Breast epithelium (tissue), 4 donors: ENCODE measurements around the gene FLAD1. TPM values are rescaled to one million over a fixed set of nuclear protein-coding genes. Genes with fewer than 3 reads are reported as not detected.

Source experiments
- DNase-seq, 2 donors: peaks; one replicate each; pipeline ENCODE4 v3.0.0-alpha.2; 2019; ENCODE audit warnings: low spot score in 2 of 2
- H3K27ac ChIP-seq, 2 donors: fragments of 200-600 bp; sonication (generic) in 1 of 2; one replicate each; pipeline ENCODE4 v1.5.1; 2016 to 2019; ENCODE audit warnings: mild to moderate bottlenecking in 1 of 2
- H3K27me3 ChIP-seq, 2 donors: fragments of 200-600 bp; sonication (generic) in 1 of 2; one replicate each; pipeline versions ENCODE4 v1.5.1 to v1.6.0; 2017 to 2019; ENCODE audit warnings: control low read depth in 1 of 2, mild to moderate bottlenecking in 1 of 2
- H3K36me3 ChIP-seq: fragments of 200-600 bp; one replicate; pipeline ENCODE4 v1.5.1; 2019
- H3K4me1 ChIP-seq, 2 donors: fragments of 200-600 bp; sonication (generic); one replicate each; pipeline ENCODE4 v1.5.1; 2016 to 2019; ENCODE audit warnings: control low read depth in 1 of 2
- H3K4me3 ChIP-seq, 3 donors: fragments of 200-600 bp; sonication (generic); 1 replicate in 2 of 3; 2 replicates in 1 of 3; pipeline ENCODE4 v1.5.1; 2016 to 2019; ENCODE audit warnings: mild to moderate bottlenecking in 3 of 3, moderate library complexity in 2 of 3
- H3K9me3 ChIP-seq, 2 donors: fragments of 200-600 bp; sonication (generic) in 1 of 2; one replicate each; pipeline ENCODE4 v1.5.1; 2016 to 2019; ENCODE audit warnings: control low read depth in 1 of 2
- POLR2A ChIP-seq: fragments of 450-650 bp; IDR thresholded peaks from one replicate; pipeline ENCODE4 v1.6.1; 2016; ENCODE audit warnings: antibody characterized with exemption, mild to moderate bottlenecking, moderate library complexity
- POLR2AphosphoS5 ChIP-seq, 3 donors: sonication (generic); formaldehyde crosslinking; IDR thresholded peaks; one replicate each; pipeline ENCODE4 v1.6.1; 2017; ENCODE audit warnings: antibody characterized with exemption in 3 of 3
- intact Hi-C: fragments of 100-400 bp; cut with DNase I; formaldehyde crosslinking; loops from one replicate; pipeline ENCODE4 v1.15.1; 2023; ENCODE audit warnings: low total_unique reads
- total RNA-seq, 3 donors: library from RNA; depleted of rRNA; stranded (reverse); fragments of >200 nt; gene quantifications; one replicate each; pipeline ENCODE4 v1.1.0, GENCODE V29; 2016
- TF ChIP-seq, protein P1 (sequence below), 3 donors: fragments of 450-650 bp; IDR thresholded peaks; one replicate each; pipeline ENCODE4 v1.5.1; 2016 to 2017; ENCODE audit warnings: antibody characterized with exemption in 3 of 3, mild to moderate bottlenecking in 3 of 3, moderate library complexity in 3 of 3

Gene FLAD1
- total RNA-seq, 3 donors from 2014 or later, result 27.0 to 42.7 (median 39.3) TPM

DNA sequence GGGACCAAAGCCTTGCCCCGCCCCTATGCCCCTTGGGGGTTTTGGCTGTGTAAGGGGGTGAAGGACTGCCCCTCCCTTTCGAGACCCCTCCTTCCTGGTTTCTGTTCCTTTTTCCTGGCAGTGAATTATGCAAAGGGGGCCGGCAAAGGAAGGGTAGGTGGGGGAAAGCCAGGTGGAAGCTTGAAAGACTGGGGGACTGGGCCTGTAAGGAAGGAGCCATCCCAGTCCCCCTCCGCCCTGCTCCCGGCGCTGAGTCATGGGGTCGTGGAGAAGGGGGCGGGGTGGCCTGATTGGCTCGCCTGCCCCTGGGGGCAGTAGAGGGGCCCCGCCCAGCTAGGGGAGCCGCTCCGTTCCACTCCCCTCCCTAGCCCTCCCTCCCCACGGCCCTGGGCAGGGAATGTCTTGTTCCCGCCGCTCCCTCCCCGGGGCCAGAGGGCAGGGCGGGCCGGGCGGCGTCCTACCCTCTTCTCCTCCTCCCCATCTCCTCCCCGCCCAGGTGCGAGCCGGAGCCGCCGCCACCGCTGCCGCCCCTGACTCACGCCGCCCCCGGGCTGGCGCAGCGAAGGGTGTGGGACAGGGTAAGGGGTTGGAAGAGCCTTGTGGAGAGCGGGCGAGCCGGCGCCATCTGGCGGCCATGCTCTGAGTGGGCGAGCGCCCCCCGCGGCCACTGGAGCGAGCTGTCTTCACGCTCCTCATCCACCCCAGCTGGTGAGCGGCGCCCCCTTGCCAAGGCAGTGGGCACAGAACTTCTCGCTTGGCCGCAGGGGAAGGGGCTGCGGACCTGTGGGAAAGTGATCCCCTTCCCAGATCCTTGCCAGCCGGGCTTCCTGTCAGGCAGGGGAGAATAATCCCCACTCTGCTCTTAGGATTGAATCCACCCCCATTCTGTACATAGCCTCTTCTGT, 34.1 kb downstream of the FLAD1 start:
- Histone ChIP-seq H3K9me3 (no peaks in the 10 kb centered on the region), H3K27me3 (no peaks in the 10 kb centered on the region), H3K4me1 (peaks cover 0 to 11% of the 10 kb centered on the region in 2 donors), H3K36me3 (no peaks in the 10 kb centered on the region), H3K4me3 (peak overlapping the region; percentile 44 to 59 (median 47)), H3K27ac (peak overlapping the region; percentile 91 to 92)
- DNase-seq, result peak; percentile 95 to 97
- TF ChIP-seq POLR2A (no peak), POLR2AphosphoS5 (IDR thresholded peaks at IDR 0.05) (peak; percentile 82 to 97 (median 95))
- TF ChIP-seq, protein P1, sequence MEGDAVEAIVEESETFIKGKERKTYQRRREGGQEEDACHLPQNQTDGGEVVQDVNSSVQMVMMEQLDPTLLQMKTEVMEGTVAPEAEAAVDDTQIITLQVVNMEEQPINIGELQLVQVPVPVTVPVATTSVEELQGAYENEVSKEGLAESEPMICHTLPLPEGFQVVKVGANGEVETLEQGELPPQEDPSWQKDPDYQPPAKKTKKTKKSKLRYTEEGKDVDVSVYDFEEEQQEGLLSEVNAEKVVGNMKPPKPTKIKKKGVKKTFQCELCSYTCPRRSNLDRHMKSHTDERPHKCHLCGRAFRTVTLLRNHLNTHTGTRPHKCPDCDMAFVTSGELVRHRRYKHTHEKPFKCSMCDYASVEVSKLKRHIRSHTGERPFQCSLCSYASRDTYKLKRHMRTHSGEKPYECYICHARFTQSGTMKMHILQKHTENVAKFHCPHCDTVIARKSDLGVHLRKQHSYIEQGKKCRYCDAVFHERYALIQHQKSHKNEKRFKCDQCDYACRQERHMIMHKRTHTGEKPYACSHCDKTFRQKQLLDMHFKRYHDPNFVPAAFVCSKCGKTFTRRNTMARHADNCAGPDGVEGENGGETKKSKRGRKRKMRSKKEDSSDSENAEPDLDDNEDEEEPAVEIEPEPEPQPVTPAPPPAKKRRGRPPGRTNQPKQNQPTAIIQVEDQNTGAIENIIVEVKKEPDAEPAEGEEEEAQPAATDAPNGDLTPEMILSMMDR (IDR thresholded peaks at IDR 0.05), result peak; percentile 96 to 100 (median 99)
- intact Hi-C loops, result loop anchor here (5.0 kb wide), 1 partner anchor 35 kb away; the partner anchor contains the start of gene ADAM15

DNA sequence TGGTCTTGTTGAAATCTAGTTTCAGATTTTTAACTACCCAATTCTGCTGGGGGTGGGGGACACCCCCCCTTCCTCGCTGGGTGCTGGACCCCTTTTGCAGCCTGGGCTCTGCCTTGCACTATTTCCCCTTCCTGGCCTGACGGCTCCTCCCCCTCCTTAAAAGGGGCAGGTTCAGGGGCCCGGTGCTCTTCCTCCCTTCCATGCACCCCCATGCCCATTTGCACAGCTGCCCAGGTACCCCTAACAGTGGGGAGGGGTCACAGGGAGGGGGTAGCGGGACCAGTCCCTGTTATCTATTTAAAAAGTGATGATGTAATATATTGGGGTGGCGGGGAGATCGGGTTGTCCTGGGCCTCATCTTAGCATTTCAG, 34.8 kb downstream of the FLAD1 start:
- H3K36me3 ChIP-seq, result no peaks in the 10 kb centered on the region
- peak overlapping the region; percentile 91 to 92 for H3K27ac ChIP-seq
- no peaks in the 10 kb centered on the region for H3K9me3 ChIP-seq
- DNase-seq, result no peak
- H3K27me3 ChIP-seq, result no peaks in the 10 kb centered on the region
- H3K4me3 ChIP-seq, result peak overlapping the region; percentile 44 to 59 (median 47)
- peaks cover 3 to 9% of the 10 kb centered on the region in 2 donors for H3K4me1 ChIP-seq
- intact Hi-C loops, result loop anchor here (5.0 kb wide), 1 partner anchor 34 kb away; the partner anchor contains the start of gene ADAM15
- TF ChIP-seq POLR2AphosphoS5 (IDR thresholded peaks at IDR 0.05) (no peak), POLR2A (no peak)
- TF ChIP-seq, protein P1 (IDR thresholded peaks at IDR 0.05), result no peak

DNA sequence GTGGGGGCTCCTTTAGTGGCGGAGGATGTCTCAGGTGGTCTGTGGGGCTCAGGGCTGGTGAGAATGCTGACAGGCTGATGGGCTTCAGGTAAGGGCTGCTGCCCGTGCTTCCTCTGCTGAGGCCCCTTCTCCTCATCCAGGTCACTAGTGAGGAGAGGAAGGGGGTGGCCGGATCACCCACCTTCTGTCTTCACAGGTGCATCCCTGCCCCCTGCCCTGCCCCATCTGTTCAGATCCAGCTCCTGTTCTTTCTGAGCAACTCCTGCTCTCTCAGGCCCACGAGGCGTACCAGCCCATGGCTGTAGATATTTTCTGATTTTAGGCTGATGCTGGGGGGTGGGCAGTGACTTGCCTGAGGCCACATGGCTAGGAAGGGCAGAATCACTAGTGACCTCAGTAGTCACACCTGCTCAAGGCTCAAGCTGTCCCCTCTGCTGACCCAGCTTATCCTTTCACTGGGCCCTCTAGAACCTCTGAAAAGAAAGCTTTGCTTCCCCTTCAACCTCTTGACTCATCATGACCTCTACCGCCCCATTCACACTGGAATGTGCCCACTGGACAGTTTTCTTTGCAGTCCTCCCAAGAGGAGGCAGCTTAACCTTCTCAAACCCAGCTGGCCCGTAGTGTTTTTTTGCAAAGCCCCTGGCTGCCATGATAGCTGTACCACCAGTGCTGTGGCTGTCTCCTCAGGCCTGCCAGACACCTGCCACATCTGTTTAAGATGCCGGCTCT, 35.6 kb downstream of the FLAD1 start:
- TF ChIP-seq POLR2A (no peak), POLR2AphosphoS5 (IDR thresholded peaks at IDR 0.05) (no peak)
- TF ChIP-seq, protein P1 (IDR thresholded peaks at IDR 0.05), result no peak
- no peak overlapping the region for H3K4me3 ChIP-seq
- peak overlapping the region; percentile 91 to 92 for H3K27ac ChIP-seq
- DNase-seq, result no peak
- intact Hi-C loops, result loop anchor here (5.0 kb wide), 1 partner anchor 34 kb away; the partner anchor contains the start of gene ADAM15
- no peaks in the 10 kb centered on the region for H3K27me3 ChIP-seq
- peaks cover 3 to 9% of the 10 kb centered on the region in 2 donors for H3K4me1 ChIP-seq
- H3K9me3 ChIP-seq, result no peaks in the 10 kb centered on the region
- no peaks in the 10 kb centered on the region for H3K36me3 ChIP-seq

DNA sequence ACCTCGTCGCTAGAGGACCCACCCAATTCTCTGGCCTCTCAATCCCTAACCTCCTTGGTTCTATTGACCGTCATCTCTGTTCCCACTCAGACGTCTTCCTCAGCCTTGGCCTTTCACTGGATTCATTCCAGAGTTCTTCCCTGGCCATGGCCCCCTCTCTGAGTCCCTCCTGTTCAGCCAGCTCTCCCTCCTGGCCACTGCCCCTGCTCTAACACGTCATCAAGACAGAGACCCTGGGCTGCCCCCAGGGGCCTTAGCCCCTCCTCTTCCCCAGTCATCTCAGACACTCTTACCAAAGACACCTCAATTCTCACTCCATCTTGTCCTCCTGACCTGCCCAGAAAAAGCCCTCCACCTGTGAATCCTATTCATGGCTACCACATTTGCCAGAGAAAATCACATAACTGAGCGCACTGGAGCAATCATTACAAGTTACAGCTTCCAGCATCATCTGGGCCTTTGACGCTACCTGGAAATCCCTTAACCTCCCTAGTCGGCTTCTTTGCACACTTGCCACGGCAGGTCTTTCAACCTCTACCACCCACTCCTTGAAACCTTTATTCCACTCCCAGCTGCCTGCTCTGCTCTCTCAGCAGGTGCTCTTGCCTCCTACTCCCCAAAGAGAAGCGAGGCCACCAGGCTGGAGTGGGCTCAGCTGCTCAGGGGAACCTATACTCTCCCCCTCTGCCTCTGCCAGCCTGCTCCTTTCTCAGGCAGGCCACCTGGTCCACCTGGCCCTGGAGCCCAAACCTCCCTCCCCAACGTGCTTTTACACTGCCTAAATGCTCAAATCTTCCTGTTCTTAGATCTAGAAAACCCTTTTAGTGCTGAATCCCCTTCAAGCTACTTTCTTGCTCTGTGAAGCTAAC, 36.5 kb downstream of the FLAD1 start:
- Histone ChIP-seq H3K27ac (peak overlapping the region; percentile 1 to 92), H3K9me3 (no peaks in the 10 kb centered on the region), H3K4me3 (no peak overlapping the region), H3K27me3 (no peaks in the 10 kb centered on the region), H3K36me3 (no peaks in the 10 kb centered on the region), H3K4me1 (peaks cover 3 to 9% of the 10 kb centered on the region in 2 donors)
- intact Hi-C loops, result loop anchor here (5.0 kb wide), 1 partner anchor 33 kb away; the partner anchor contains the start of gene ADAM15
- no peak for DNase-seq
- TF ChIP-seq POLR2AphosphoS5 (IDR thresholded peaks at IDR 0.05) (no peak), POLR2A (no peak)
- TF ChIP-seq, protein P1 (IDR thresholded peaks at IDR 0.05), result no peak
